ENCODE data around the gene PRCD.

GRCh38 chr17:76562734-76563148 lies 22.9 kb downstream of the PRCD start:
- no peak for TF ChIP-seq POLR2A (IDR thresholded peaks at IDR 0.05; ENCODE audit: low read length)
- TF ChIP-seq GATA1 (IDR thresholded peaks at IDR 0.05; ENCODE audit: low read depth, low read length), result no peak

Data from erythroblast (primary cell).